Measurements from ENCODE around the gene TLCD2.
"Not testable (repeated sequence)": the region's sequence is repeated elsewhere in the genome, so short reads cannot be mapped to it uniquely, and the experiment has no call there.

The TLCD2 gene

DNA sequence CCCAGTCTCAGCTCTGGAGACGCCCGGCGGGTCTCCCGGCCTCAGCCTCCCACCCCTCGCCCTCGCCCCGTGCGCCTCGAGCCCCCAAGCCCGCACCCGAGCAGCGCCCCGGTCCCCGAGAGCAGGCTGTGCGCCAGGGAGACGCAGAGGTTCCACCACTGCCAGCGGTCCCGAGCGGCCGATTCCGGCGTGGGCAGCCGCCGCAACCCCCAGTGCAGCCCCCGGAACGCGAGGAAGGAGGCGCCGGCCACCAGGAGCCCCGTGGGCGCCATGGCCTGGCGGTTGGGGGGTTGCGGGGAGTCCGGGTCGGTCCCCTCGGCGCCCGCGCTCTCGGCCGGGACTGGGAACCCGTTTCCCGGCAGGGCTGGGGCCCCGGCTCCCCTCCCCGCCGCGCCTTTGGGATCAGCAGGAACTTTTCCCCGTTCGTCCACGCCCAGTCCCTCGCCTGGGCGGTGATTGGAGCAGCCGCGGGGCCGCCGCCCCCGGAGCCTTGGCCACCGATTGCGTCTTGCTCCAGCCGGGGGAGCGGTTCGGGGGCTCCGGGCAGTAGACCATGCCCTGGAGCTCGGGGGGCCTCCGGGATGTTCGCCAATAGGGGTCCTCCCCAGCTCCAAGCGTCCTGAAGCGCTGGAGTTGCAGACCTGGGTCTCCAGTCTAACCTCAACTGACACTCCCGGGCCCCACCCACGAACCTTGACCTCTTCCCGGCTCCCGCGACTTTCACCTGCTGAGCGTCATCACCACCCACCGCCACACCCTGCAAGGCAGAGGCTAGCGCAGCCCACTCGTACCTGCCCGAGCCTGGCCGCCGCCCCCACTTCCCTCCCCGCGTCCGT, at the start of gene TLCD2:
Gene TLCD2 (minus strand): TSS at position 407 of the 836 bp plus-strand sequence. CDS start 135 bp downstream, at position 272.
- no peak for DNase-seq

GRCh38 chr17:1759529-1759928, 49.4 kb upstream of the TLCD2 start:
- no peak for DNase-seq

DNA sequence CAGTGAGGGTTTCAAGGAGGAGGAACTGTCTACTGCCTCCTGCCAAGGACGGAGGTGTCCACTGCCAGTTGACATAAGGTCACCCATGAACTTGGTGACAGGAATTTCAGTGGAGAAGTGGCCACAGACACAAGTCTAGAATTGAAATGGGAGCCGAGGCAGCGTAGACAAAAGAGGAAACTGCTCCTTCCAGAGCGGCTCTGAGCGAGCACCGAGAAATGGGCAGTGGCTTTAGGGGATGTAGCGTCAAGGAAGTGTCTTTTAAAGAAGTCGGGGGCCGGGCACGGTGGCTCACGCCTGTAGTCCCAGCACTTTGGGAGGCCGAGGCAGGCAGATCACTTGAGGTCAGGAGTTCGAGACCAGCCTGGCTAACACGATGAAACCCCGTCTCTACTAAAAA, 48.6 kb upstream of the TLCD2 start:
- no peak for DNase-seq

DNA sequence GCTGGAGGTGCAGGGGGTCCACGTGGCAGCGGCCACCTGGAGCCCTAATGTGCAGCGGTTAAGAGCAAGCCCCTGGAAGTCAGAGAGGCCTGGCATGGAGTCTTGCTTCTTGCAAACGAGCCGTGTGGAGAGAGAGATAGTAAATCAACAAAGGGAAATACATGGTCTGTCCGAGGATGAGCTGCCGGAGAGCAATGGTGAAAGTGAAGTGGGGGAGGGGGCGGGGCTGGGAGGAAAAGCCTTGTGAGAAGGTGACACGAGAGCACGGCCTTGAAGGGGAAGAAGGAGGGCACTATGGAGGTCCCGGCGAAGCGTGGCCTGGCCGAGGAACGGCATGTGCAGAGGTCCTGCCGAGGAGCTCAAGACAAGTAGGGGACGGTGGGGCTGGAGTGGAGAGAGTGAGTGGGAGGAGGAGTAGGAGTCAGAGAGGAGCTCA, 45.7 kb upstream of the TLCD2 start:
- no peak for DNase-seq

GRCh38 chr17:1755252-1755826, 45.2 kb upstream of the TLCD2 start:
- DNase-seq, result peak; percentile 79

DNA sequence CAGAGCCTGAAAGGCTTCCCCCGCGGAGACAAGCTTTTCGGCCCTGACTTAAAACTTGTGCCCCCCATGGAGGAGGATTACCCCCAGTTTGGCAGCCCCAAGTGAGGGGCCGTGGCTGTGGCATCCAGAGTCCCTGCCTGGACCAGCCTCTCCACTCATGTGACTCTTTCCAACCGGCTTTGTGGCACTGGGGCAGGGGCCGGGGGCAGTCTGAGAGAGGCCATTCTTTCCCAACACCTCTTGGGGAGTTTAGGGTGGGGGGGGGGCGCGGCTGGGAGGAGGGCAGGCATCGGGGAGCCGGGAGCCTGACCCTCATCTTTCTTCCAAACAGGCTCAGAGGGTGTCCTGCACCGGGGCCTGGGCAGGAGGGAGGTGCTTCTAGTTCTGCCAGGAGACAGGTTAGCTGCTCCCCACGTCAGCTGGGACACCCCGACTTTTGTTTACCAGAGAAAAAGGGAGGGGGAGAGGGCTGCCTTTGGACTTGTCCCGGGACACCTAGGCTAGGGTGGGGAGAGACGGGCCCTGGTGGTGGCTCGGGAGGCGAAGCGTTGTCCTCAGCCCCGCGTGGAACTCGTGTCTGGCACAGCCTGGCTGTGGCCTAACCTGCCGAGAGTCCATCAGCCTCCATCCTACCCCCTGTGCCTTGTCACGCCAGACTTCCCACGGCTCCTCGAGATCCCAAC, 44.4 kb upstream of the TLCD2 start:
- DNase-seq, result no peak

DNA sequence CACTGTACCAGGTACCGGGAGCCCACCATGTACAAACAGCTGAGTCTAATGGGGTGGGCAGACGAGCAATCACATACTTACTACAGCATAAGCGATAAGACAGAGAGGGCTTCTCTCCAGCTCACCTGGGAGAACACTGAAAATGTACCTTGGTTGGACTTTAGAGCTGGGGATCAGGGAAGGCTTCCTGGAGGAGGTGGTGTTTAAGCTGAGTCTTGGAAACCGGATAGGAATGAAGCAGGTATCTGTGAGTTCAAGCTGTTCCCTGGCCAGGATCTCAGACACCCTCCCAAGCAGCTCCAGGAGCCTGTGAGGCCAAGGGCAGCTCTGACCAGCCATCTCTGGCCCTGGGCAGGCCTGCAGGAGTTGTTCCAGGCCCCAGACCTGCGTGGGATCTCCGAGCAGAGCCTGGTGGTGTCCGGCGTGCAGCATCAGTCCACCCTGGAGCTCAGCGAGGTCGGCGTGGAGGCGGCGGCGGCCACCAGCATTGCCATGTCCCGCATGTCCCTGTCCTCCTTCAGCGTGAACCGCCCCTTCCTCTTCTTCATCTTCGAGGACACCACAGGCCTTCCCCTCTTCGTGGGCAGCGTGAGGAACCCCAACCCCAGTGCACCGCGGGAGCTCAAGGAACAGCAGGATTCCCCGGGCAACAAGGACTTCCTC, 43.7 kb upstream of the TLCD2 start:
- no peak for DNase-seq

DNA sequence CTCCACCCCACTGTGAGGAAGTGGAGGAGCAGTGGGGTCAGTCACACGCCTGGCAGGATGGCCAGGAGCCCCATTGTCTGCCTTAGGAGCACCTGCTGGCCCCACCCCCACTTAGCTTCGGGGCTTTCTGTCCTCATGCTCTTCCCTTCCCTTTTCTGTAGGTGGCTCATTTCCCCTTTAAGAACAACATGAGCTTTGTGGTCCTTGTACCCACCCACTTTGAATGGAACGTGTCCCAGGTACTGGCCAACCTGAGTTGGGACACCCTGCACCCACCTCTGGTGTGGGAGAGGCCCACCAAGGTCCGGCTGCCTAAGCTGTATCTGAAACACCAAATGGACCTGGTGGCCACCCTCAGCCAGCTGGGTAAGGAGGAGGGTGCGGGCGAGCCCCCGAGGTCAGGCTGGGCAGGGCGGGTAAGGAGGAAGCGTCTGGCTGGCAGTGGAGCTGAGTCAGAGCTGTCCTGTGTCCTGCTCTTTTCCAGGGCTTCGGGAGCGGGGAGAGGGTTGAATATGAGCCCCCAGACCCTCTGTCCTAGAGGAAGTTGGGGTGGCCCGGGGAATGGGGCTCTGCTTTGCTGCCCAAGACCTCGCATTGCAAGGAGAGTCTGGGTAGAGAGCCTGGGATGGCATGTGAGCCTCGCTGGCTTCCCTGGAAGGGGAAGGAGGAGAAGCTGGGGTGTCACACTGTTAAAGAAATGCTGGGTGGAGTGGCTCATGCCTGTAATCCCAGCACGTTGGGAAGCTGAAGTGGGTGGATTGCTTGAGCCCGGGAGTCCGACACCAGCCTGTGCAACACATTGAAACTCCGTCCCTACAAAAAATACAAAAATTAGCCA, 42.5 kb upstream of the TLCD2 start:
- DNase-seq, result no peak

GRCh38 chr17:1750628-1751027, 40.5 kb upstream of the TLCD2 start:
- no peak for DNase-seq

- no peak for DNase-seq
Observed at GRCh38 chr17:1746975-1747543, 36.9 kb upstream of the TLCD2 start.

DNA sequence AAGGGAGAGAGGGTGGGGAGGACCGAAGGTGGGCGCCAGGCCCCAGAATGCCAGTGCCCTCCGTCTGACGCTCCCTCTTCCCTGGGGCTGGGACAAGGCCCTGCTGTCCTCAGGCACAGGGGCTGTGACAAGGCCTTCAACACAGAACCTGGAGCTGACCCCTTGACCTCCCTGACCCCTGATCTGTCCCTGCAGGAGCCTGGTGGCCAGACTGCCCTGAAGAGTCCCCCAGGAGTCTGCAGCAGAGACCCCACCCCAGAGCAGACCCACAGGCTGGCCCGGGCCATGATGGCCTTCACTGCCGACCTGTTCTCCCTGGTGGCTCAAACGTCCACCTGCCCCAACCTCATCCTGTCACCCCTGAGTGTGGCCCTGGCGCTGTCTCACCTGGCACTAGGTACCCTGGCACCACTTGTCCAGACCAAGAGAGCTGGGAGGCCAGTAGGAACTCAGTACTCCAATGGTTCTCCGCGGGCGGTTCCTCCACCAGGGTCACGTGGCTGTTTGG, 35.4 kb upstream of the TLCD2 start:
- DNase-seq, result no peak

GRCh38 chr17:1744551-1745512, 34.7 kb upstream of the TLCD2 start:
- DNase-seq, result no peak

DNA sequence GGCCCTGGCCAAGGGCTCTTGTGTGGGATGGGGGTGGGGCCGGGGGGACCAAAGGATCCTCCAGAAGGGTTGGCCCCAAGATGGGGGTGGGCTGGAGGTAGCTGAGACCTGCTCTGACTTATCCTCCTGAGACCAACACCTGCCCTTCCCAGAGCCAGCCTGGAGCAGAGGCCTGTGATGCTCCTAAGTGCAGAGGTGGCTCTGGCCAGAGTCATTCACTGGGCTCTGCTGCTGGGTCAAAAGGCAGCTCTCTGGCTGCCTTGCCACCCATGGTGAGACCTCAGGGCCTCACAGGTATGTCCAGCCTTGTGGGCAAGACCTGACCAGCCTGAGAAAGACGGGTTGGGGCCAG, 32.9 kb upstream of the TLCD2 start:
- DNase-seq, result no peak

- DNase-seq, result no peak
Observed at GRCh38 chr17:1742371-1743087, 32.4 kb upstream of the TLCD2 start, which contains the start of gene SERPINF2. Gene SERPINF2 (plus strand): TSS chr17:1742871. CDS start chr17:1744996, 2,125 bp downstream.

DNA sequence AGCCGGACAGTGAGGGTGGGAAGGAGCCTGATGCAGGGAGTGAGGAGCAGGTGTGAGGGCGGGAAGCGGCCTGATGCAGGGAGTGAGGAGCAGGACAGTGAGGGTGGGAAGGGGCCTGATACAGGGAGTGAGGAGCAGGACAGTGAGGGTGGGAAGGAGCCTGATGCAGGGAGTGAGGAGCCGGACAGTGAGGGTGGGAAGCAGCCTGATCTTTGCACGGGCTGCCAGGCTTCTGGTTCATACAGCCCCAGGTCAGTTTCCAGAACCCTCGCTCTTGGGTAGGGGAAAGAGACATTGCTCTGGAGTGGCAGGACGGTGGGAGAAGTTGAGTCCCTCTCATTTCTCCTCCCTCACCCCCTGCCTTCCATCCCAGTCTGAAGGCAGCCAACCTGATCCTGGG, 31.7 kb upstream of the TLCD2 start:
- not testable (repeated sequence) for DNase-seq

DNA sequence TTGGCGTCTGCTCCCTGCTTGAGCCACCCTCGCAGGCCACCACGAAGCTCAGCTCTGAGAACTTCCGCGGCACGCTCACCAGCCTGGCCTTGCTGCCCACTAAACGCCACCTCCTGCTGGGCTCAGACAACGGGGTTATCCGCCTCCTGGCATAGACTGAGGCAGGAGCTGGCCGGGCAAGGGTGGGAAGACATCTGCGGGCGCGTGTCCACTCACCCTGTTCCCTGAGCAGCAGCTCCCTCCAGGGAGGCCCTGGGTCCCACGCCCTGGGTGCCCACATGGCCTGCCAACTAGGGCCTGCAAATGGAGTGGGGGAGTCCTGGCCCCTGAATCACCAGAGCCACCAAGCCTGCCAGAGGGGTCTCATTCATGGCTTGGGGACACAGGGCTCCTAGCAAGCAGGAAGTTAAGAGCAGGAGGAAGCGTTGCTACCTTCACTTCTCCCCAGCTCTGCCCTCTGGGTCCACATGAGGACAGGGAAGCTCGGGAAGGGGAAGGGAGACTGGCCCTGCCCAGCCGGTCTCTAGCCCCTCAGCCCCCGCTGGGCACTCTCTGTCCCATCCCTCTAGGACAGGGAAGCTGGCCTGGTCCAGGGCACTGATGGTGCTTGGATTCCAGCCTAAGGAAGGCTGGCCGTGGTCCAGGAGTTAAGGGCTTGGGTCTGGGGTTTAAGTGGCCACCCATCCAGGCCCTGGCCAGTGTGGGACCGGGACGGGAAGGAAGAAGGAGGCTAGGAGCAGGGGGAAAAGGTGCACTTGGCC, 27.5 kb upstream of the TLCD2 start:
- no peak for DNase-seq

DNA sequence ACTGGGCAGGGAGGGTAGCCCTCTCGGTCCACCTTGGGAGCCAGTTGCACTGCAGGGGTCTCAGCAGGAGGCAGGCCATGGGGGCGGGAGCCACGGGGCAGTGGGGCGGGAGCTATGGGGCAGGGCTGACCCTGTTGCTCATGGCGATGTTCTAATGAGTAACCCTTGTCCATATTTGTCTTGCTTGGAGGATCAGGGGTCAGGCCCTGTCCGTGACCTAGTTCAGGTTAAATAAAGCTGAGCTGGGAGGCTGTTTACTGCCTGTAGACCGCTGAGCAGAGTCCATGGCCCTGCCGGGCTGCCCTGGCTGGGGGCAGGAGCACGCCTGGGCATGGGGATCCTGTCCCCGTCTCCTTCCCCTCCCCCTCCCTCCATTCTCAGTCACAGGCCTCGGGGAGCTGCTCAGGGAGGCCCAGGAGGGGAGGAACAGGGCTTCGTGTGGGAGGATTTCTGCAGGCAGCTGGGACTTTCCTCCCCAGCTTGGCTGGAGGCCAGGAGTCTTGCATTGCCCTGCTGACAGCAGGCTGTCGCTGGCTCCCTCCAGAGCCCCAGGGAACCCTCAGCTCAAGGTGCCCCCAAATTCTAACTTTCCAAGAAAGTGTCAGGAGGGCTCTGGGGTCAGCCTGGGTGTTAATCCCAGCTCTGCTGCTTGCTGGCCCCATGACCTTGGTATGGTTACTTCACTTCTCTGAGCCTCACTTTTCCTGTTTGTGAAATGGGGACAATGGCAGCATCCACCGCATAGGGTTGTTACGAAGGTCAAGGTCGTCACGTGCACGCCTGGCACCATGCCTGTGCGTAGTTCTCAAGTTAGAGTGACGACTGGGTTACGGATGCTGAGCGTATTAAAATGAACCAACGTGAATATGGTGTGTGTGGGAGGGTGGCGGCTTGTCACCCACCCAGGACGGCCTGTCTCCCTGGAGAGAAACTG, 26.4 kb upstream of the TLCD2 start:
- peak; percentile 28 for DNase-seq

- DNase-seq, result no peak
Observed at GRCh38 chr17:1735834-1736347, 25.7 kb upstream of the TLCD2 start.

Data from NCI-H1694 treated with DMSO at 0.1 percent for 48 hours (cell line).